Cardiac muscle cell (in vitro differentiated cells and primary cell): ENCODE results near the gene RBPJL. TPM values are rescaled to one million over a fixed set of nuclear protein-coding genes. Genes with fewer than 3 reads are reported as not detected.
A peak's percentile ranks its signal among the peaks of the same experiment; 100 is the strongest.

Experiments used
- DNase-seq, 2 donors: peaks; one replicate each; pipeline versions ENCODE4 v3.0.0 to v3.0.0-alpha.2; 2010 to 2017; ENCODE audit warnings: low read depth in 1 of 2, low spot score in 1 of 2
- H3K27ac ChIP-seq: fragments of 200-600 bp; sonication (generic); 2 replicates; pipeline ENCODE4 v1.5.1; 2016
- H3K27me3 ChIP-seq: fragments of 200-600 bp; sonication (generic); 2 replicates; pipeline ENCODE4 v1.6.0; 2016; ENCODE audit warnings: control low read depth
- H3K36me3 ChIP-seq: fragments of 200-600 bp; sonication (generic); 2 replicates; pipeline ENCODE4 v1.5.1; 2016; ENCODE audit warnings: control low read depth
- H3K4me1 ChIP-seq: fragments of 200-600 bp; sonication (generic); 2 replicates; pipeline ENCODE4 v1.8.1; 2017; ENCODE audit warnings: low read depth, mild to moderate bottlenecking, mixed run types
- H3K4me3 ChIP-seq: fragments of 200-600 bp; sonication (generic); 2 replicates; pipeline ENCODE4 v1.5.1; 2016; ENCODE audit warnings: mild to moderate bottlenecking
- H3K9me3 ChIP-seq: fragments of 200-600 bp; sonication (generic); 2 replicates; pipeline ENCODE4 v1.5.1; 2017; ENCODE audit warnings: low read depth, mild to moderate bottlenecking, control low read depth
- polyA plus RNA-seq: library from polyadenylated mRNA; unstranded; fragments of >200 nt; fragmentation: Nextera tagmentation; extraction: Ambion mirVana; gene quantifications from 2 replicates; pipeline ENCODE4 v1.2.1, GENCODE V29; 2016
- total RNA-seq: library from RNA; depleted of rRNA; stranded (reverse); fragments of >200 nt; gene quantifications from 2 replicates; pipeline ENCODE4 v1.2.3, GENCODE V29; 2016
- TF ChIP-seq, protein P1 (sequence below): IDR thresholded peaks from 2 replicates; pipeline ENCODE4 v1.5.1; 2012; ENCODE audit warnings: low read depth, mild to moderate bottlenecking, low read length

RBPJL gene
- total and polyA plus RNA-seq, 2 experiments from 2014 or later: not detected

DNA sequence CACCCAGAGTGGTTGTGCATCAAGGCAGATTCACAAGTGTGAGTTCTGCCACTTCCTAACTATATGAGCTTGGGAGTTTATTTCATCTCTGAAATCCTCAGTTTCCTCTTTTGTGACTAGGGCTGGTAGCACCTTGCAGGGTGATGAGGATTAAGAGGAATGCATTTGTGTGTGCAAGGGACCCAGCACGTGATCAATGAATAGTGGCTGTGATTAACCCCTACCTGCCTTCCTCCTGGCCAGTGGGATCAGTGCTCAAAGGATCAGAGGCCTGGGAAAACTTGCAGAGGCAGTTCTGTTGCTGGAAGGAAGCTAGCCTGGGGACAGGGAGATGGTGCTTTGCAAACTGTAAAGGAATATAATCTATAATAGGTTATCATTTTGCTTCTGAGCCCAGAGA is 34.3 kb downstream of the RBPJL start:
- H3K27me3 ChIP-seq: no peaks in the 10 kb centered on the region
- TF ChIP-seq, protein P1, sequence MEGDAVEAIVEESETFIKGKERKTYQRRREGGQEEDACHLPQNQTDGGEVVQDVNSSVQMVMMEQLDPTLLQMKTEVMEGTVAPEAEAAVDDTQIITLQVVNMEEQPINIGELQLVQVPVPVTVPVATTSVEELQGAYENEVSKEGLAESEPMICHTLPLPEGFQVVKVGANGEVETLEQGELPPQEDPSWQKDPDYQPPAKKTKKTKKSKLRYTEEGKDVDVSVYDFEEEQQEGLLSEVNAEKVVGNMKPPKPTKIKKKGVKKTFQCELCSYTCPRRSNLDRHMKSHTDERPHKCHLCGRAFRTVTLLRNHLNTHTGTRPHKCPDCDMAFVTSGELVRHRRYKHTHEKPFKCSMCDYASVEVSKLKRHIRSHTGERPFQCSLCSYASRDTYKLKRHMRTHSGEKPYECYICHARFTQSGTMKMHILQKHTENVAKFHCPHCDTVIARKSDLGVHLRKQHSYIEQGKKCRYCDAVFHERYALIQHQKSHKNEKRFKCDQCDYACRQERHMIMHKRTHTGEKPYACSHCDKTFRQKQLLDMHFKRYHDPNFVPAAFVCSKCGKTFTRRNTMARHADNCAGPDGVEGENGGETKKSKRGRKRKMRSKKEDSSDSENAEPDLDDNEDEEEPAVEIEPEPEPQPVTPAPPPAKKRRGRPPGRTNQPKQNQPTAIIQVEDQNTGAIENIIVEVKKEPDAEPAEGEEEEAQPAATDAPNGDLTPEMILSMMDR: no peak
- H3K27ac ChIP-seq: peak overlapping the region; percentile 98
- no peaks in the 10 kb centered on the region for H3K36me3 ChIP-seq
- DNase-seq: peak in 1 of 2 donors; percentile 48
- no peaks in the 10 kb centered on the region for H3K9me3 ChIP-seq
- peaks cover 79% of the 10 kb centered on the region for H3K4me1 ChIP-seq
- H3K4me3 ChIP-seq: no peak overlapping the region

DNA sequence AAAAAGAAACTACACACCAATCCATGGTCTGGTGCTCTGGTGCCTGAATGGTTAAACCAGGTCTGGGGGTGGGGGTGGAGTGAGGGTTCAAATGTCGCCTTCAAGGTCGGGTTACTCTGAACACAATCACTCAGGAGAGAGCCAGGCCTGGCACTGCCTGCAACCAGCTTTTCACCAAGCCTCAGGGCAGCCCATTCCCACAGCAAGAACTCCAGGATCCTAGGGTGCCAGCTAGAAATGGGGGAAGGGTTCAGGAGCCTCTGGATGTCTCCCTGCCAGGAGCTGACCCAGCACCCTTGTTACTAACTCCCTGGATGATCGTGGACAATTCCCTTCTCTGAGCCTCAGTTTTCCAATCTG is 34.9 kb downstream of the RBPJL start:
- Histone ChIP-seq H3K36me3 (no peaks in the 10 kb centered on the region), H3K4me3 (peak overlapping the region; percentile 22), H3K9me3 (no peaks in the 10 kb centered on the region), H3K4me1 (peaks cover 85% of the 10 kb centered on the region), H3K27me3 (no peaks in the 10 kb centered on the region), H3K27ac (peak overlapping the region; percentile 98)
- DNase-seq: peak in 1 of 2 donors; percentile 45
- TF ChIP-seq, protein P1: no peak

- peaks cover 89% of the 10 kb centered on the region for H3K4me1 ChIP-seq
- no peaks in the 10 kb centered on the region for H3K27me3 ChIP-seq
- peak overlapping the region; percentile 98 for H3K27ac ChIP-seq
- TF ChIP-seq, protein P1: no peak
- H3K9me3 ChIP-seq: no peaks in the 10 kb centered on the region
- peak; percentile 70 to 90 for DNase-seq
- H3K36me3 ChIP-seq: no peaks in the 10 kb centered on the region
- peak overlapping the region; percentile 22 for H3K4me3 ChIP-seq
Measured at GRCh38 chr20:45341939-45342854, 35.6 kb downstream of the RBPJL start.

GRCh38 chr20:45342855-45343531 is 36.4 kb downstream of the RBPJL start:
- H3K4me1 ChIP-seq: peaks cover 82% of the 10 kb centered on the region
- H3K27ac ChIP-seq: peak overlapping the region; percentile 98
- no peaks in the 10 kb centered on the region for H3K36me3 ChIP-seq
- H3K27me3 ChIP-seq: no peaks in the 10 kb centered on the region
- no peak for DNase-seq
- TF ChIP-seq, protein P1: no peak
- H3K9me3 ChIP-seq: no peaks in the 10 kb centered on the region
- H3K4me3 ChIP-seq: no peak overlapping the region

DNA sequence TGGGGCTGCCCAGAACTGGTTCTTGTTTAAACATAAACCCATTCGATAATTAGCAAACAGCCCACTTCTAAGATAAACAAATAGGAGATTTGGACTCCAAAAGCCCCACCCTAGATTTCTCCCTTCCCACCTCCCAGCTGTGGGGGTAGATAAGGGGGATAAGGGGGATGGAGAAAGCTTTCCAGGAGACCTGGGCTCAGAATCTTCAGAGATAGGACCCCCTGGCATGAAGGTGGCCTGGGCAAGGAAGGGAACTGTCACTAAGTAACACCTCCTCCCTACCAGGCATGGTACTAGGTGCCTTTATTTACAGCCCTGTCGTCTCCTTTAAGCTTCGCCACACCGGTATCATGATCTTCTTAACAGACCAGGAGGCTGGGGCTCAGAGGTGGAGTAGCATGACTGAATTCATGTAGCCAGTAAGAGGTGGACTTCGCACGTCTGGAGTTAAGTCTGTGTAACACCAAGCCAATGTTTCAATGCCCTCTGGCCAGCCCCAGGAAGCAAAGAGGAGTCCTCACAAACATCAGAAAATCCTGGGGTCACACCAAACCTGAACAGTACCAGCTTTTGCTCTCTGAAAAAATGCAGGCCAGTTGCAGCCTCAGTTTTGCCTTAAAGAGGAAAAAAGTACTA is 37.0 kb downstream of the RBPJL start:
- no peaks in the 10 kb centered on the region for H3K36me3 ChIP-seq
- H3K27me3 ChIP-seq: no peaks in the 10 kb centered on the region
- H3K4me3 ChIP-seq: no peak overlapping the region
- TF ChIP-seq, protein P1: no peak
- peaks cover 75% of the 10 kb centered on the region for H3K4me1 ChIP-seq
- peak overlapping the region; percentile 98 for H3K27ac ChIP-seq
- DNase-seq: peak in 1 of 2 donors; percentile 33
- H3K9me3 ChIP-seq: no peaks in the 10 kb centered on the region
